ENCODE results near the gene TNFAIP3. TPM values are rescaled to one million over a fixed set of nuclear protein-coding genes. Genes with fewer than 3 reads are reported as not detected.
A peak's percentile ranks its signal among the peaks of the same experiment; 100 is the strongest.

TNFAIP3 gene
- total and polyA plus RNA-seq, 12 donors: 2.9 to 33.3 (median 7.8) TPM

DNA sequence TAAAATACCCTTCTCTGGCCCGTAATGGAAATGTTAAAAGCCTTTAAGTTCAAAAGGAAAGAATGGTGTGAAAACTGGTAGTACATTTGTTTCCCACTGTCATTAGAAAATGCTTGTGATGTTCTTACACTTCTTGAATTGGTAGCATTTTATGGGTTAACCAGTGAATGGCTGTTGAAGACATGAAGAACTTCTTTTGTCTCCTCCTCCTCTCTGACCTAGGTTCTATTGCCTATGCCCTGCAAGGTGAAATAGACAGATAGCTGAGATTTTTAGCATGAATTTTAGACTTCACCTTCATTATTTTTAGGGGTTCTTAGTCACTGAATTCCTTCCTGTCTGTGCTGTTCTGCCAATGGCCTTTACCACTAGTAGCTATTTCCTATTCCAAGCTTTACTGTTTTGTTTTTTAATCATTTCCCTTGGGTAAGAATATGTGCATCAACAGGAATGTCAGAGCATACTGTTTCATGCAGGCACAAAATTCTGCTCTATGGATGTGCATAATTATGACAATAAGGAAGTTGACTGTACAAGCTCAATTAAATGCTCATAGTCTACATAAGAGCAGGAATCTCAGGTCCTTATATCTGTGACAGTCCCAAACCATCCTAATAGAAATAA, 4.9 kb downstream of the TNFAIP3 start:
- intact Hi-C loops (cut with DNase I): loop anchor here in 4 of 10 donors (2.0 to 5.0 kb wide), 3 partner anchors 67 to 75 kb away; no protein-coding TSS in a partner anchor
- WGBS, 2 donors: 88 to 94% methylated on average over 1 of the region's 1 CpG
- Histone ChIP-seq H3K4me1 (peaks cover 0 to 67% (median 42%) of the 10 kb centered on the region in 9 donors), H3K27ac (peak overlapping the region in 5 of 10 donors; percentile 25 to 83 (median 48)), H3K36me3 (peaks cover 0 to 52% (median 23%) of the 10 kb centered on the region in 9 donors), H3K9me3 (no peaks in the 10 kb centered on the region), H3K27me3 (no peaks in the 10 kb centered on the region), H3K4me3 (peak overlapping the region in 3 of 10 donors; percentile 16 to 75 (median 20))
- no peak for DNase-seq
- TF ChIP-seq, protein P1, sequence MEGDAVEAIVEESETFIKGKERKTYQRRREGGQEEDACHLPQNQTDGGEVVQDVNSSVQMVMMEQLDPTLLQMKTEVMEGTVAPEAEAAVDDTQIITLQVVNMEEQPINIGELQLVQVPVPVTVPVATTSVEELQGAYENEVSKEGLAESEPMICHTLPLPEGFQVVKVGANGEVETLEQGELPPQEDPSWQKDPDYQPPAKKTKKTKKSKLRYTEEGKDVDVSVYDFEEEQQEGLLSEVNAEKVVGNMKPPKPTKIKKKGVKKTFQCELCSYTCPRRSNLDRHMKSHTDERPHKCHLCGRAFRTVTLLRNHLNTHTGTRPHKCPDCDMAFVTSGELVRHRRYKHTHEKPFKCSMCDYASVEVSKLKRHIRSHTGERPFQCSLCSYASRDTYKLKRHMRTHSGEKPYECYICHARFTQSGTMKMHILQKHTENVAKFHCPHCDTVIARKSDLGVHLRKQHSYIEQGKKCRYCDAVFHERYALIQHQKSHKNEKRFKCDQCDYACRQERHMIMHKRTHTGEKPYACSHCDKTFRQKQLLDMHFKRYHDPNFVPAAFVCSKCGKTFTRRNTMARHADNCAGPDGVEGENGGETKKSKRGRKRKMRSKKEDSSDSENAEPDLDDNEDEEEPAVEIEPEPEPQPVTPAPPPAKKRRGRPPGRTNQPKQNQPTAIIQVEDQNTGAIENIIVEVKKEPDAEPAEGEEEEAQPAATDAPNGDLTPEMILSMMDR (IDR thresholded peaks at IDR 0.05): no peak
- no peak for ATAC-seq

GRCh38 chr6:137872581-137873115, 5.6 kb downstream of the TNFAIP3 start:
- ATAC-seq (no peak), DNase-seq (no peak)
- H3K4me3 ChIP-seq: peak overlapping the region in 4 of 10 donors; percentile 14 to 75 (median 20)
- WGBS, 2 donors: 80 to 81% methylated on average over 2 of the region's 2 CpGs
- intact Hi-C loops (cut with DNase I): loop anchor here in 4 of 10 donors (2.0 to 5.0 kb wide), 3 partner anchors 66 to 75 kb away; no protein-coding TSS in a partner anchor
- TF ChIP-seq, protein P1 (IDR thresholded peaks at IDR 0.05): no peak
- H3K27me3 ChIP-seq: no peaks in the 10 kb centered on the region
- peak overlapping the region in 7 of 10 donors; percentile 7 to 83 (median 43) for H3K27ac ChIP-seq
- H3K36me3 ChIP-seq: peaks cover 0 to 59% (median 30%) of the 10 kb centered on the region in 9 donors
- peaks cover 0 to 70% (median 42%) of the 10 kb centered on the region in 9 donors for H3K4me1 ChIP-seq
- no peaks in the 10 kb centered on the region for H3K9me3 ChIP-seq

GRCh38 chr6:137873273-137873762, 6.3 kb downstream of the TNFAIP3 start:
- Histone ChIP-seq H3K27ac (peak overlapping the region in 7 of 10 donors; percentile 7 to 83 (median 44)), H3K4me3 (peak overlapping the region in 6 of 10 donors; percentile 14 to 75 (median 25)), H3K9me3 (no peaks in the 10 kb centered on the region), H3K27me3 (no peaks in the 10 kb centered on the region), H3K4me1 (peaks cover 0 to 77% (median 38%) of the 10 kb centered on the region in 9 donors), H3K36me3 (peaks cover 0 to 66% (median 34%) of the 10 kb centered on the region in 9 donors)
- intact Hi-C loops (cut with DNase I): loop anchor here in 4 of 10 donors (2.0 to 5.0 kb wide), 3 partner anchors 65 to 74 kb away; no protein-coding TSS in a partner anchor
- DNase-seq (peak in 1 of 2 donors; percentile 65), ATAC-seq (peak; percentile 81 to 94 (median 86))
- WGBS, 2 donors: 30 to 53% methylated on average over 7 of the region's 7 CpGs
- TF ChIP-seq, protein P1 (IDR thresholded peaks at IDR 0.05): no peak
